IMR-90 (cell line): ENCODE results near the gene STRADA. TPM values are rescaled to one million over a fixed set of nuclear protein-coding genes. Genes with fewer than 3 reads are reported as not detected.

Experiments used
- ATAC-seq: fragments of 200-7000 bp; cut with Tn5 transposase; 2 replicates; pipeline ENCODE4 v1.9.1; 2020; ENCODE audit warnings: low read depth, mild to moderate bottlenecking, moderate library complexity
- BruUV-seq: library from RNA; stranded (reverse); fragments of 400-500 nt; replicated peaks from 2 replicates; lab custom pipeline; 2021; lab: Mats Ljungman, UMichigan
- CTCF ChIA-PET: fragments of 300-600 bp; formaldehyde crosslinking; extraction: SDS; loops from one replicate; lab custom pipeline; 2021; ENCODE audit warnings: antibody characterized with exemption; lab: Yijun Ruan, JAX
- POLR2A ChIA-PET: fragments of 300-600 bp; sonication (Branson Sonifier 250); formaldehyde crosslinking; loops from one replicate; lab custom pipeline; 2022; ENCODE audit warnings: antibody characterized with exemption; ENCODE audit not compliant: unreplicated experiment; lab: Charles Lee
- DNase-seq: peaks from one replicate; pipeline ENCODE4 v3.0.0; 2013
- H2AFZ ChIP-seq: replicated peaks from 2 replicates; pipeline ENCODE3; 2013; ENCODE audit warnings: low read length, mild to moderate bottlenecking; ENCODE audit not compliant: poor library complexity
- H2AK5ac ChIP-seq: 2 replicates; pipeline ENCODE4 v1.6.1; 2013; ENCODE audit warnings: low read depth, low read length, inconsistent platforms
- H2AK9ac ChIP-seq: replicated peaks from 2 replicates; pipeline ENCODE3; 2013; ENCODE audit warnings: mild to moderate bottlenecking, low read depth, low read length, moderate library complexity; ENCODE audit not compliant: poor library complexity
- H2BK120ac ChIP-seq: 2 replicates; pipeline ENCODE4 v1.6.1; 2013; ENCODE audit warnings: low read depth, low read length, inconsistent platforms
- H2BK15ac ChIP-seq: 3 replicates; pipeline ENCODE4 v1.6.1; 2013; ENCODE audit warnings: low read depth, low read length, inconsistent platforms
- H2BK20ac ChIP-seq: 2 replicates; pipeline ENCODE4 v1.6.1; 2013; ENCODE audit warnings: low read depth, mild to moderate bottlenecking, inconsistent platforms, low read length, moderate library complexity
- H2BK5ac ChIP-seq: 2 replicates; pipeline ENCODE4 v1.6.1; 2013; ENCODE audit warnings: mild to moderate bottlenecking, low read depth, low read length, inconsistent platforms; ENCODE audit not compliant: poor library complexity, severe bottlenecking
- H3K14ac ChIP-seq: replicated peaks from 2 replicates; pipeline ENCODE4 v1.6.1; 2013; ENCODE audit warnings: low read depth, low read length, inconsistent platforms
- H3K18ac ChIP-seq: 2 replicates; pipeline ENCODE4 v1.6.1; 2013; ENCODE audit warnings: low read depth, low read length, control low read depth
- H3K23ac ChIP-seq: 2 replicates; pipeline ENCODE4 v1.6.1; 2013; ENCODE audit warnings: low read depth, low read length, inconsistent platforms
- H3K27ac ChIP-seq: 2 replicates; pipeline ENCODE4 v1.5.1; 2013; ENCODE audit warnings: mild to moderate bottlenecking, control low read depth, low read length; ENCODE audit not compliant: insufficient read depth
- H3K27me3 ChIP-seq: 2 replicates; pipeline ENCODE4 v1.6.1; 2013; ENCODE audit warnings: low read length; ENCODE audit not compliant: control insufficient read depth, insufficient read depth
- H3K36me3 ChIP-seq: 2 replicates; pipeline ENCODE4 v1.6.1; 2013; ENCODE audit warnings: low read length, mixed read lengths; ENCODE audit not compliant: control insufficient read depth, insufficient read depth
- H3K4ac ChIP-seq: 2 replicates; pipeline ENCODE4 v1.6.1; 2013; ENCODE audit warnings: low read depth, low read length, inconsistent platforms
- H3K4me1 ChIP-seq: 2 replicates; pipeline ENCODE4 v1.6.1; 2013; ENCODE audit warnings: low read length, mixed read lengths; ENCODE audit not compliant: control insufficient read depth, insufficient read depth
- H3K4me2 ChIP-seq: 2 replicates; pipeline ENCODE4 v1.6.1; 2013; ENCODE audit warnings: low read depth, mild to moderate bottlenecking, control low read depth, low read length, moderate library complexity
- H3K4me3 ChIP-seq: 2 replicates; pipeline ENCODE4 v1.5.1; 2013; ENCODE audit warnings: low read depth, mild to moderate bottlenecking, control low read depth, low read length, moderate library complexity; ENCODE audit not compliant: insufficient read depth
- H3K56ac ChIP-seq: 2 replicates; pipeline ENCODE4 v1.6.1; 2013; ENCODE audit warnings: low read length, inconsistent platforms; ENCODE audit not compliant: insufficient read depth; ENCODE audit errors: extremely low read depth
- H3K79me1 ChIP-seq, 2 experiments: 2 replicates each; pipeline ENCODE4 v1.6.1; 2013; ENCODE audit warnings: low read length in 2 of 2, inconsistent platforms in 1 of 2, low read depth in 1 of 2
- H3K9ac ChIP-seq: 2 replicates; pipeline ENCODE4 v1.6.1; 2013; ENCODE audit warnings: low read depth, low read length, control low read depth
- H3K9me1 ChIP-seq: 2 replicates; pipeline ENCODE4 v1.6.1; 2013; ENCODE audit warnings: low read length, inconsistent platforms; ENCODE audit not compliant: insufficient read depth
- H3K9me3 ChIP-seq: 2 replicates; pipeline ENCODE4 v1.6.1; 2013; ENCODE audit warnings: low read length; ENCODE audit not compliant: control insufficient read depth, insufficient read depth
- H4K20me1 ChIP-seq: 2 replicates; pipeline ENCODE4 v1.6.1; 2013; ENCODE audit warnings: low read length, inconsistent platforms; ENCODE audit not compliant: insufficient read depth
- H4K5ac ChIP-seq: 2 replicates; pipeline ENCODE4 v1.6.1; 2013; ENCODE audit warnings: mild to moderate bottlenecking, low read depth, low read length, control low read depth
- H4K8ac ChIP-seq, 2 experiments: 2 replicates each; pipeline ENCODE4 v1.6.1; 2013; ENCODE audit warnings: low read depth in 2 of 2, low read length in 2 of 2, control low read depth in 1 of 2, inconsistent platforms in 1 of 2
- H4K91ac ChIP-seq: 2 replicates; pipeline ENCODE4 v1.6.1; 2013; ENCODE audit warnings: low read depth, low read length, inconsistent platforms; ENCODE audit not compliant: insufficient read depth
- BHLHE40 ChIP-seq: fragments of 150-350 bp; IDR thresholded peaks from 2 replicates; pipeline ENCODE4 v1.6.1; 2016; ENCODE audit warnings: mild to moderate bottlenecking, low read depth, low read length
- CEBPB ChIP-seq: IDR thresholded peaks from 2 replicates; pipeline ENCODE4 v1.6.1; 2012; ENCODE audit warnings: low read depth, low read length, improper control_type of control experiment
- FOS ChIP-seq: fragments of 150-350 bp; IDR thresholded peaks from 2 replicates; pipeline ENCODE4 v1.6.1; 2016; ENCODE audit warnings: low read depth, low read length
- MAZ ChIP-seq: IDR thresholded peaks from 2 replicates; pipeline ENCODE4 v1.6.1; 2012; ENCODE audit warnings: low read depth, mild to moderate bottlenecking, low read length, improper control_type of control experiment, moderate library complexity, borderline replicate concordance
- POLR2A ChIP-seq: IDR thresholded peaks from 2 replicates; pipeline ENCODE4 v1.6.1; 2012; ENCODE audit warnings: mild to moderate bottlenecking, low read depth, low read length
- RAD21 ChIP-seq: IDR thresholded peaks from 2 replicates; pipeline ENCODE4 v1.6.1; 2012; ENCODE audit warnings: low read length, improper control_type of control experiment
- SMC3 ChIP-seq: fragments of 150-350 bp; IDR thresholded peaks from 2 replicates; pipeline ENCODE4 v1.6.1; 2016; ENCODE audit warnings: low read depth, mild to moderate bottlenecking, antibody characterized with exemption, low read length, moderate library complexity
- WGBS, 2 experiments: methylation state at CpG; one replicate each; pipeline versions ENCODE4 v1.1.5 to v1.1.7; 2013; ENCODE audit warnings: missing lambda C conversion rate in 2 of 2; ENCODE audit not compliant: insufficient read length in 1 of 2; ENCODE audit errors: extremely low coverage in 2 of 2; 5-methylcytosine and 5-hydroxymethylcytosine counted together
- dilution Hi-C: fragments of 300-500 bp; cut with HindIII; formaldehyde crosslinking; loops from one replicate; pipeline ENCODE4 v1.14.3; 2018; ENCODE audit warnings: low sequenced_read_pairs; ENCODE audit not compliant: unreplicated experiment
- in situ Hi-C: fragments of 300-500 bp; cut with MboI; formaldehyde crosslinking; loops from 3 replicates; pipeline ENCODE4 v1.14.3; 2019; ENCODE audit warnings: low sequenced_read_pairs, inconsistent platforms, mixed read lengths
- intact Hi-C: fragments of 100-400 bp; cut with micrococcal nuclease; formaldehyde crosslinking; loops from 2 replicates; pipeline ENCODE4 v1.10.0; 2022
- polyA plus RNA-seq, 3 experiments: library from polyadenylated mRNA; depleted of rRNA; stranded (reverse); fragments of >200 nt; gene quantifications; 2 replicates each; pipeline ENCODE4 v1.2.3, GENCODE V29; 2012; ENCODE audit warnings: low replicate concordance in 1 of 3
- total RNA-seq: library from RNA; depleted of rRNA; stranded (reverse); fragments of >200 nt; gene quantifications from 2 replicates; pipeline ENCODE4 v1.2.3, GENCODE V29; 2012
- TF ChIP-seq, protein P1 (sequence below): fragments of 150-350 bp; IDR thresholded peaks from 2 replicates; pipeline ENCODE4 v1.6.1; 2016; ENCODE audit warnings: low read depth, mild to moderate bottlenecking, low read length, moderate library complexity, borderline replicate concordance
- TF ChIP-seq, protein P2 (sequence below): conservative IDR thresholded peaks from 2 replicates; pipeline ENCODE4 v1.5.1; 2012; ENCODE audit warnings: mild to moderate bottlenecking, low read depth, low read length, improper control_type of control experiment

STRADA gene
- total and polyA plus RNA-seq, 2 of the 4 experiments (the other 2 are of a cell fraction): 19.9 to 30.9 TPM

DNA sequence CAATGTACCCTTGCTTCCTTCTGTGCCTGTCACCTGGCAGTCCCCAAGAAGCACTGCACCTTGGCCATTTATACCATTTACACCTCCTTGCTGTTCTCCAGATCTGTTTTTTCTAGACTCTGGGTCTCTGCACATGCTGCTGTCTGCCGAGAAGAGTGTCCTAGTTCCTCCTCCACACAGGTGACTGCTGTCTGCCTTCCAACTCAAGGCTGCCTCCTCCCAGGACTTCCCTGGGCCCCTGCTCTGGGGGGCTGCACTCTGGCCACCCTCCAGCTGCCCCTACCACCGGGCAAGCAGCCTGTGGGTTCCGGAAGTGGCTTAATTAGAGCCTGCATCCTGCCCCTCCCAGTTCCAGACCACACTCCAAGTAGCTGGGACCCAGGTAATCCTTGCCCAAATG lies 35.9 kb downstream of the STRADA start:
- POLR2A ChIA-PET: no interaction called here
- H3K27ac ChIP-seq: no peak overlapping the region

More for the DNA sequence above, 35.9 kb downstream of the STRADA start:
- H2BK120ac ChIP-seq: no peak overlapping the region
- H3K4me2 ChIP-seq: no peak overlapping the region
- H3K56ac ChIP-seq: no peak overlapping the region
- in situ Hi-C loops (no loop called here), intact Hi-C loops (no loop called here), dilution Hi-C loops (no loop called here)
- no peak overlapping the region for H2BK15ac ChIP-seq
- H4K20me1 ChIP-seq: no peaks in the 10 kb centered on the region; the same call in 1 of the 2 replicates
- BruUV-seq: no TSS peak
- H3K27me3 ChIP-seq: no peaks in the 10 kb centered on the region
- H2BK20ac ChIP-seq: no peak overlapping the region
- H3K36me3 ChIP-seq: peaks cover 45% of the 10 kb centered on the region
- H3K14ac ChIP-seq: no peak overlapping the region
- H3K4me3 ChIP-seq: no peak overlapping the region
- H4K5ac ChIP-seq: no peak overlapping the region
- TF ChIP-seq FOS: no peak
- TF ChIP-seq, protein P1, sequence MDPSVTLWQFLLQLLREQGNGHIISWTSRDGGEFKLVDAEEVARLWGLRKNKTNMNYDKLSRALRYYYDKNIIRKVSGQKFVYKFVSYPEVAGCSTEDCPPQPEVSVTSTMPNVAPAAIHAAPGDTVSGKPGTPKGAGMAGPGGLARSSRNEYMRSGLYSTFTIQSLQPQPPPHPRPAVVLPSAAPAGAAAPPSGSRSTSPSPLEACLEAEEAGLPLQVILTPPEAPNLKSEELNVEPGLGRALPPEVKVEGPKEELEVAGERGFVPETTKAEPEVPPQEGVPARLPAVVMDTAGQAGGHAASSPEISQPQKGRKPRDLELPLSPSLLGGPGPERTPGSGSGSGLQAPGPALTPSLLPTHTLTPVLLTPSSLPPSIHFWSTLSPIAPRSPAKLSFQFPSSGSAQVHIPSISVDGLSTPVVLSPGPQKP: no peak
- no peak for TF ChIP-seq POLR2A
- no peak for TF ChIP-seq MAZ
- no peak for TF ChIP-seq SMC3
- no peak for TF ChIP-seq RAD21
- TF ChIP-seq BHLHE40: no peak
- no peak for TF ChIP-seq CEBPB
- TF ChIP-seq, protein P2, sequence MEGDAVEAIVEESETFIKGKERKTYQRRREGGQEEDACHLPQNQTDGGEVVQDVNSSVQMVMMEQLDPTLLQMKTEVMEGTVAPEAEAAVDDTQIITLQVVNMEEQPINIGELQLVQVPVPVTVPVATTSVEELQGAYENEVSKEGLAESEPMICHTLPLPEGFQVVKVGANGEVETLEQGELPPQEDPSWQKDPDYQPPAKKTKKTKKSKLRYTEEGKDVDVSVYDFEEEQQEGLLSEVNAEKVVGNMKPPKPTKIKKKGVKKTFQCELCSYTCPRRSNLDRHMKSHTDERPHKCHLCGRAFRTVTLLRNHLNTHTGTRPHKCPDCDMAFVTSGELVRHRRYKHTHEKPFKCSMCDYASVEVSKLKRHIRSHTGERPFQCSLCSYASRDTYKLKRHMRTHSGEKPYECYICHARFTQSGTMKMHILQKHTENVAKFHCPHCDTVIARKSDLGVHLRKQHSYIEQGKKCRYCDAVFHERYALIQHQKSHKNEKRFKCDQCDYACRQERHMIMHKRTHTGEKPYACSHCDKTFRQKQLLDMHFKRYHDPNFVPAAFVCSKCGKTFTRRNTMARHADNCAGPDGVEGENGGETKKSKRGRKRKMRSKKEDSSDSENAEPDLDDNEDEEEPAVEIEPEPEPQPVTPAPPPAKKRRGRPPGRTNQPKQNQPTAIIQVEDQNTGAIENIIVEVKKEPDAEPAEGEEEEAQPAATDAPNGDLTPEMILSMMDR: no peak
- no peaks in the 10 kb centered on the region for H3K9me3 ChIP-seq
- 67% methylated on average over 1 of the region's 3 CpGs; no CpG with 5 or more reads in 1 of the 2 experiments for WGBS, 2 experiments
- ATAC-seq (no peak), DNase-seq (no peak)
- H3K79me1 ChIP-seq: peaks cover 0 to 19% of the 10 kb centered on the region in 2 experiments; a peak in 2 of 4 replicates
- no peak overlapping the region for H3K4ac ChIP-seq
- no peak overlapping the region for H4K8ac ChIP-seq
- H4K91ac ChIP-seq: no peak overlapping the region
- H2AK5ac ChIP-seq: no peak overlapping the region
- H2BK5ac ChIP-seq: no peak overlapping the region
- CTCF ChIA-PET: no interaction called here
- H3K9ac ChIP-seq: no peak overlapping the region
- H3K9me1 ChIP-seq: peaks cover 2% of the 10 kb centered on the region; the same call in 1 of the 2 replicates
- H2AFZ ChIP-seq: no peak overlapping the region
- no peak overlapping the region for H3K18ac ChIP-seq
- no peaks in the 10 kb centered on the region for H3K4me1 ChIP-seq
- no peak overlapping the region for H3K23ac ChIP-seq
- no peak overlapping the region for H2AK9ac ChIP-seq
